Stimulated activated CD4-positive, alpha-beta T cell treated with anti-CD3 and anti-CD28 coated beads, TNF-alpha, amount 100 ng/mL, for 1 hour (primary cell): ENCODE data around the gene FAM168B.

ENCODE experiments used
- DNase-seq, 3 donors: peaks; one replicate each; pipeline ENCODE4 v3.0.0-alpha.2; 2020; ENCODE audit warnings: low read depth in 3 of 3, low spot score in 1 of 3

The FAM168B gene

DNA sequence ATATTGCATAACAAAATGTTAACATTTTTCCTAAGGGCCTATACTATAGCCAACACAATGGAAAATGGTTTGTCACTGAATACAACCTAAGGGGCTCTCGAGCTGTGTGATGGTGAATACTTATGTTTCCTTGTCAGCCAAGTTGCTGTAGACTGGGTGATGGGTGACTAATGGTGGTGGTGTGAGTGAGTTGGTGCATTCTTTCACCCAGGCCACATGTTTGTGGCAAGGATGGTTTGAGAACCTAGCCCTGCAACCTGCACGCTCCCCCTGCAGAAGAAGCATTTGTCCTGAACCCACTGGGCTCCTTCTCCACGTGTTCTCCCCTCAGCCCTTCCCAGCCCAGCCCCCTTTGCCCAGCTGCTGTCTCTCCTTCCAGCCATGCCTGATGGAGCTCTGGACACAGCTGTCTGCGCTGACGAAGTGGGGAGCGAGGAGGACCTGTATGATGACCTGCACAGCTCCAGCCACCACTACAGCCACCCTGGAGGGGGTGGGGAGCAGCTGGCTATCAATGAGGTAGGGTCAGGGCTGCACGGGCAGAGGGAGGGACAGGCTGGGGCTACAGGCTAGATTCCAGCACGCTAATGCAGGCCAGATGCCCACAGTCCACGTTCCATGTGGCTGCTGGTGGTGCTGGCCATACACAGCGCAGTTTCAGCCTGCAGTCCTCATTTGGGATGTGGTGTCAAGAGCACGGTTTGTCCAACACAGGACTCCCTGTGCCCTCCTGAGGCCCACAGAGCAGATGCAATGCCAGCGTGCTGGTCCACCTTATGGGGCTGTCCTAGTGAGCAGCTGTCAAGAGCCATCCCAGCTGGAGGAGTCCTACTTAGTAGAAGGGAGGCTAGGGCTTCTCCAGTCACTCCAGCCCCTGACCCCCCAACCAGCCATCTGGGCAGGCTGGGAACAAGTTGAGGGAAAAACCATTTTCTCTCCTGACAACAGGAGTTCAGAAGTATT lies 65.4 kb downstream of the FAM168B start:
- DNase-seq: no peak

DNA sequence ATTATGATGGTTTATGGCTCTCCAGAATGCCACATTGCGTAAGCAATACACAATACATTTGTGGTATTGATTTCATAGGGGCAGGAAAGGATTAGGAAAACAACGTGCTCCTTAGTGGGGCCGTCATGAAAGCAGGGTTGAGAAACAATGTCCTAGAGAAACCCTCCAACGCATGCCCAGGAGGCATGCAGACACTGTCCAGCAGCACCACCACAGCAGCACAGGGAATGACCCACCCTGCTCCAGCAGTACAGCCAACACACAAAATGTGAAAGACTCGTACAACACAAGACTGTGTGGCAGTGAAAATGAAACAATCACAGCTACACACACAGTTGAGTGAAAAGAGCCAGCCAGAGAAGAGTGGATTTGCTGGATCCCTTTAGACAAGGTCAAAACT lies 66.3 kb downstream of the FAM168B start:
- DNase-seq: no peak

DNA sequence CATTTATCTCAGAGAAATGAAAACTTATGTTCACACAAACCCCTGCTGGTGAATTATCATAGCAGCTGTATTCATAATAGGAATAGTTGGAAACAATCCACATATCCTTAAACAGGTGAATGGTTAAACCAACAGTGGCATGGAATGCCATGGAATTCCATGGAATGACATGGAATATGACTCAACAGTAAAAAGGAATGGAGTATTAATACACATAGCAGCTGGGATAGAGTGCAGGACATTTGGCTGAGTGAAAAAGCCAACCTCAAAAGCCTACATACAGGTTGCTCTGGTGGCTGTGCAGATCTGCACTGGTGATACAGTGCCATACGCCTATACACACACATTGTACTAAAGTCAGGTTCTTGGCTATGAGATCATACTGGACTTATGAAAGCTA lies 69.5 kb downstream of the FAM168B start:
- DNase-seq: no peak

DNA sequence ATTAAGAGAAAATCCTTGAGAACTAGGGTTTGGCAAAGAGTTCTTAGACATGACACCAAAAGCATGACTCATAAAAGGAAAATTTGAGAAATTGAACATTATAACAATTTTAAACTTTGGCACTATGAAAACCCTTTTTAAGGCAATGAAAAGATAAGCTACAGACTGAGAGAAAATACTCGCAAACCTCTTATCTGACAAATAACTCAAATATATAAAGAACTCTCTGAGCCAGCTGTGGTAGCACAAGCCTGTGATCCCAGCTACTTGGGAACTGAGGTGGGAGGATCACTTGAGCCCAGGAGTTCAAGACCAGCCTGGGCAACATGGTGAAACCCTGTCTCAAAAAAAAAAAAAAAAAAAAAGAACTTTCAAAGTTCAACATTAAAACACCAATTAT lies 70.5 kb downstream of the FAM168B start:
- no peak for DNase-seq

DNA sequence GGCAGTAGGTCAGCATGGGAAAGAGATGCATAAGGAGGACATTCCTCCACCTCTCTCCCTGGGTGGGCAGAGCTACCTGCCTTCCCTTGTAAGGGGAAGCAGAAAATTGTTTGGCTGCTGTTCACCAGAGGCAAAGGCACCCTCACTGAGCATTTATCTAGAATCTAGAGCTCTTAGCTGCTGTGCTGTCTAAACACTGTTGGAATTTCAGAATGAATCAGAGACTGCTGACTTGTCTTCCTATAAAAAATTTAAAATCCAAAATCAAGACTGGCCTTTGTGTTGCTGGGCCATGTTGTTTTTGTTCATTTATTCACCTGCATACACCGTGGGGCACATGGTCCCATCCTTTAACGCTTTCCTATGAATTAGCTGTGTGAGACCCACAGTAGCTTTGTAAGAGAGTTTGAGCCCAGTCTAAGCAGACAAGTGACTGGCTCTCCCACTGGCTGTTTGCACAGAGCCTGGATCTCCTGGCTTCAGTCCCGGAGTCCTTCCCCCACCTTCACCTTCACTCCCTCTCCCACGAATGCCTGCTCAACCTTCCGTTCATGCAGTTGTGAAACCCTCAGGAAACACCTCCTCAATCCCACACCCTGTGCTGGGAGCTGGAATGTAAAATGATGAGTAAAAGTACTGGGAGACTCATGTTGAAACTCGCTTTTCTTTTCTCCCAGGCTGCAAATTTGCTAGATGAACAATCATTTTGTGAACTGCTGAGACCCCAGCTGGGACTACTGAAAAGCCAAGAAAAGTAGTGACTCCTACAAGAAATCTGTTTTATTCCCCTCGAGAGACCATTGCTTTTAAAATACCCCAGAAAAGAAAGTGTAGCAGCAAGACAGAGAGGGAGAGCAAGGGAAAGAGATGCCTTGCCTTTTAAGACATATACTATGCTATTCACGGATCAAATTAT lies 76.2 kb downstream of the FAM168B start:
- no peak for DNase-seq

DNA sequence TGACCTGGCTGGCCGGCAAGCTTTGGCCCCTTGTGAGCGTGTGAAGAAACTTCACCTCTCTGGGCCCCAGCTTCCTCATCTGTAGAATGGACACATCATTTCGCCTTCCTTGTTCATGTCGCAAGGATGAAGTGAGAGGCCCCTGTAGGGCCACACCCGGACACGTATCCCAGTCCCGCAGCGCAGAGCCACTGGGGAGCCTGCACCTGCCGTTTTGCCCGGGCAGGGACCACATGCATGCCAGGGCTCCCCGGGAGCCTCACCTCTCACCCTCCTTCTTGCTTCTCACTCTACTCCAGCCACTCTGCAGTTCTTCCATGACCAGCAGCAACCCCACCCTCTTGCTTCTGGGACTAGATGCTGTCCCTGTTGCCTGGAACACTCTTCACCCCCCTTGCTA lies 77.5 kb downstream of the FAM168B start:
- no peak for DNase-seq

DNA sequence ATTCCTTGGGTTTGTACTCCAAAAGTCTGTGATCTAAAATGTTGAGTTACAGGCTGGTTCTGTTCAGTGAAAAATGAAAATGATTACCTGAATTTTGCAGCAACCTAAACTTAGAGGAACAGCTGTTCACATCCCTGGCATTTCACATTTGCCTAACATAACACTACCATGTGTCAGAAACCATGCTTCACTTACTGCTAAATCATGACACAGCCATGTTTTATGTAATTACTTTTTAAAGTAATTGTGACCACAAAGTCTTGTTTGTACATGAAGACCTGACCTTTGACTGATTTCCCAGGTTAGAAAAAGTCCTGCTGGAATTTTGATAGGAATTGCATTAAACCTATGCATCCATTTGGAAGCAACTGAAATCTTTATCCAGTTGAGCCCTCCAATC lies 79.1 kb downstream of the FAM168B start:
- DNase-seq: no peak

DNA sequence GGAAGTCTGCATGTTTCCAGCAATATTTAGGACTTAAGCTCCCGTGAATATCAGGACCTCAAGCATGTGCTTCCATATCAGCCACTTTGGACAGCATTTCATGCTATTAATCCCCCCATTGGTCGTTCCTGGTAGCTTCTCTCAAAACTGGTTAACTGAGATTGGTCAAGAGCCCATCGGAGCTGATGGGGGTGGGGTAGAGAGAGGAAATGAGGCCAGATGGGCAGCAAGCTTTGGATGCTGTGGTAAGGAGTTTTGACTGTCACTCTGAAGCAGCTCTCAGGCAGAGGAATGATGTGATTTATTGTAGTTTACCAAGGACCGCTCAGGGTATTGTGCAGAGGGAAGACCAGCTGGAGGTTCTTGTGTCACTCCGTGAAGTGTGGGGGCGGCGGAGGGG lies 81.8 kb downstream of the FAM168B start:
- no peak for DNase-seq

DNA sequence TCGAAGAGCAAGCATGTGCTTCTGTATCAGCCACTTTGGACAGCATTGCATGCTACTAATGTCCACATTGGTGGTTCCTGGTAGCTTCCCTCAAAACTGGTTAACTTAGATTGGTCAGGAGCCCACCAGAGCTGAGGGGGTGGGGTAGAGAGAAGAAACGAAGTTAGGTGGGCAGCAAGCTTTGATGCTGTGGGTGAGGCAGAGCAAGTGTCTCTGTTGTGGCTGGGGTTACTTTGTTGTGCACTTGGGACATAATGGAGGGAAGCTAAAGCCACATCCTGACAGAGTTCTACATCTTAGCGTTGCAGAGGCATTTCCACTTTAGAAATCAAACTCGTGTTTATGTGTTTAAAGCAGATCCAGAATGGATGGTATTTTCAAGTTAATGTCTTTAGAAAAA lies 82.7 kb downstream of the FAM168B start:
- no peak for DNase-seq

DNA sequence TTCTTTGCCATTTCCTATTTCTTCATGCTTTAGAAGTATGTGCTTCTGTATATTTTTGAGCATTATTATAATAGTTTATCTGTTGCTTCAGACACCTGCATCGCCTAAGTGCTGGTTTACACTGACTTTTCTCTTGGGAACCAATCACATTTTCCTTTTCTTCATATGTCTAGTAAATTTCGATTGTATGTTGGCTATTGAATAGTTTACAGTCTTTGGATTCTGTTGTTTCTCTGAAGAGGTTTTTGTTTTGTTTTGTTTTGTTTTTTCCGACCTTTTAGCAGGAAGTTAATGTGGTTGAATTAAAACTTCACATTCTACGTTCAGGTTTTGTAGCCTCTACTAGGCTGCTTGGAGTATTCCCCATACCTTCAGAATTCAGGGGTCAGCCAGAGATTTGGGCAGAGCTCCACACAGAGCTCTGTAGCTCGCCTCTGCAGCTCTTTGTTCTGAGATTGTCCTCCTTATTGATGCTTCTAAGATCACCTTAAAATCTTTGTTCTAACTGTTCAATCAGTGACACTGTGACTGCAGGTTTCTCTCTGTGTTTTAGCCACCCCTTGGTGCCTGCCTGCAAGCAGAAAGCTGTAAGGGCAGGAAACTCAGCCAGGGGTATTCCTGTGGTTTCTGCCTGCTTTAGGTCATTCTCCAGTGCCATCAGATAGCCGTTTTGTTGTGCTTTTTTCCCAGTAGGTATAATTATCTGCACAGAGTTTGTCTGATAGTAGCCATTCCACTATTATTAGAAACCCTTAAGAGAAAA lies 83.4 kb downstream of the FAM168B start:
- DNase-seq: no peak

DNA sequence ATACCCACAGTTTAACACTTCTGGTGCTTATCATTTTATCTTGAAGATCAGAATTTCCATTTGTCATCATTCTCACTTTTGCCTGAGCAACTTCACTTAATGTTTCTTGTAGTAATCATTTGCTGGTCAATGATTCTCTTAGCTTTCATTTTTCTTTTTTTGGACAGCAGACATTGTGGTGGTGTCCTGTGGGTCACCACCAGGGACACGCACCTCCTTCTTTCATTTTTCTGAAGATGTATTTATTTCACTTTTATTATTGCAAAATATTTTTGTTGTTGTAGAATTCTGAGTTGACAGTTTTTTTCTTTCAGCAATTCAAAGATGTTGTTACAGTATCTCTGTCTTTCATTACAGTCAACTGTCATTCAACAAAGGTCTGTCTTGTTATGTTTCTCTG lies 84.3 kb downstream of the FAM168B start:
- no peak for DNase-seq

DNA sequence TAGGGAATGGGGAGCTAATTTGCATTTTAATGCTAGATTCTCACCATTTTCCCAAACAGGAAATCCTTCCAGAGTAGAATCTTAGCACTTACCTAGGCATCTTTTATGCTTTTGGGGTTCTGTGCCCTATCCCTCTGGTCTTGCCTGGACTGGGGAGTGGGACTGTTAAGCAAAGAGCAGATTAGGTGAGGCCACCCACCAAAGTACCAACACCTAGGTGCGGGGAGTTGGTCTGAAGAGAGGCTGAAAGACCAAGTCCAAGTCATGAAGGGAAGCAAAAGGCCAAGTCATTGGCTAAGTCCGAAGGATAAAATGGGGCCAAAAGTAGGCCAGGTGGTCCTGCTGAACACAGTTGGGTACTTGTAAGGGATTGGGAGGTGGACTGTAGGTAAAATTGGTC lies 86.7 kb downstream of the FAM168B start:
- DNase-seq: no peak

DNA sequence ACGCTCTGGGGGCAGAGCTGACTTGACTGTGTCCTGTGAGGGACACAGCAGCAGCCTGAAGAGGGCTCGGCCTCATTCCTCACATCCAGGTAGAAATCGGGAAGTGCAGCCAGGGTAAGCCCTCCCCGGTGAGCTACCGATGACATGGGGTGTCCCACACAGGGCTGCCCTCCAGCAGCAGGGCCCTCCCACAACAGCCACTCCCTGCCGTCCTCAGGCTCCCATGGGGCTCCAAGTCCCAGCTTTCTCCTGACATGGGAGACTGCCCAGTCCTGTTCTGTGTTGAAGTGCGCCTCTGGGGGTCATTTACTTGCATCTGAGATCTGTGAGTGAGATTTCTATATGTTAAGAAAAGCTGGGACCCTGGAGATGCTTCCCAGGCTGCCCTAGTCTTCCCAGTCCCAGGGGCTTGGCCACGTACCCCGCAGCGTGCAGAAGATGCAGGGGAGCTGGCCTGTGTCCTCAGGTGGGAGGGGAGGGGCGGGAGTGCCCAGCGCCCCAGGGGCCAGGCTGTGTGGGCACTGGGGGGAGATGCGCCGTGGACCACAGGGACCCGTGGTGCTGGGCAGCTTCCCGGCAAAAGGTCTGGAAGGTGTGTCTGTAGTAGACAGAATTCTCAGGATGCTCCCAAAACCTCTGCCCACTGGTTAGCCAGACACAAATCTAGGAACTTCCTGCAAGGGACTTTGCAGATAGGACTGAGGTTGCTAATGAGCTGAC lies 87.9 kb downstream of the FAM168B start:
- DNase-seq: no peak

DNA sequence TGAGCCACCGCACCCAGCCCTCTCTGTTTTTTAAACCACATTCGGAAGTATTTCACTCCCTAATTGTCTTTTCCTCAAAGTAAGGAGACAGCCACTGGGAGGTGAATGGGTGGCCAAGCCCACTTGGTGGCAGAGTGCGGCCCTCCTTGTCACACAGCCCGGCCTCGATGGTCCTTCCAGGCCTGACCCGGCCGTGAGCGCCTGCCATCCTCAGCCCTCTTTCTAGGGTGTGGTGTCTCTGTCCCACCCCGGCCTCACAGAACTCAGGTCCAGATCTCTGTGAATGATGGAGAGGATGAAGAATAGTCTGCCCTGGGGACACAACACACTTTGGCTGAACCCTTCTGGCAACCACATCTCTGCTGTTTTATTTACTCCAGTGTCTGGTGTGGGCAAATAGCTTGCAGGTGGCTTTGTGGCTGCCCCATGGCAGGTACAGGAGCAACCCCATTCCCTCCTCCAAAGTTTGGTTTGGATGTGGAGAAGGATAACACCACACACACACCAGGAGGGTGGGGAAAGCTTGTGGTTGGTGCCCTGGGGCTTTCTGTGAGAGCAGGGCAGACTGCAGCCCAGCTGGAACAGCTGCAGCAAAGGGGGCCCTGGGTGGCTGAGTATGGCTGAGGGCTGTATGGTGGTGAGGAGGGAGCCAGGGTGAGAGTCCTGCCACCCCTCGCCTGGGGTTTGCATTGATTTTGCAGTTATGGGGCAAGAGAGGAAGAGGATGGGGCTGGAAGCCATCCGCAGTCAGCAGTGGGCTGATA lies 88.6 kb downstream of the FAM168B start:
- DNase-seq: no peak

DNA sequence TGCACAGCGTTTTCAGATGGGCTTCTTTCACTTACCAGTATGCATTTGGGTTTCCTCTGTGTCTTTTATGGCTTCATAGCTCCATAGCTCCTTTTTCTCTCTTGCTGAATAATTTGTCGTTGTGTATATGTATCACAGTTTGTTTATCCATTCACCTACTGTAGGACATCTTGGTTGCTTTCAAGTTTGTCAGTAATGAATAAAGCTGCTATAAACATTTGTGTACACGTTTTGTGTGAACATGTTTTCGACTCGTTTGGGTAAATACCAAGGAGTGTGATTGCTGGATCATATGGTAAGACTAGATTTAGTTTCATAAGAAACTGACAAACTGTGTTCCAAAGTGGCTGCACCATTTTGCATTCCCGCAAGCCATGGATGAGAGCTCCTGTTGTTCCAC lies 94.7 kb downstream of the FAM168B start:
- no peak for DNase-seq
